ENCODE measurements around the gene ID2. TPM values are rescaled to one million over a fixed set of nuclear protein-coding genes. Genes with fewer than 3 reads are reported as not detected.
A peak's percentile ranks its signal among the peaks of the same experiment; 100 is the strongest.

Gene ID2
- total and polyA plus RNA-seq, 2 of the 13 experiments (the other 11 are each of a cell fraction or from before 2014, with no cell fraction given): 214 to 719 TPM

GRCh38 chr2:8681786-8682692 is at the start of gene ID2 (continued):
- TF ChIP-seq KDM2A (CRISPR knock-in tag; IDR thresholded peaks at IDR 0.05; ENCODE audit: borderline replicate concordance, low read depth) (peak; percentile 88), ZNF629 (CRISPR knock-in tag; conservative IDR thresholded peaks at IDR 0.05) (peak; percentile 49), ZNF138 (CRISPR knock-in tag; IDR thresholded peaks at IDR 0.05; ENCODE audit: low read depth) (0 out of 2 replicates have a peak, but pooled peaks have one; percentile 77), BCL6 (CRISPR knock-in tag; IDR thresholded peaks at IDR 0.05) (peak; percentile 91), SIN3A (IDR thresholded peaks at IDR 0.05; ENCODE audit: borderline replicate concordance, low read depth, low read length) (peak; percentile 99), HDAC6 (IDR thresholded peaks at IDR 0.05; ENCODE audit: low read depth, low read length) (no peak; the same call in none of the 2 replicates), ZNF253 (CRISPR knock-in tag; IDR thresholded peaks at IDR 0.05; ENCODE audit: borderline replicate concordance) (no peak), ZNF619 (CRISPR knock-in tag; IDR thresholded peaks at IDR 0.05) (peak; percentile 92), EZH2 (conservative IDR thresholded peaks at IDR 0.05; ENCODE audit: low read depth, low read length) (no peak), TFE3 (CRISPR knock-in tag; IDR thresholded peaks at IDR 0.05) (peak; percentile 69), CEBPB (IDR thresholded peaks at IDR 0.05; ENCODE audit: borderline replicate concordance, low read depth, low read length) (no peak), SIX4 (CRISPR knock-in tag; IDR thresholded peaks at IDR 0.05) (peak; percentile 69), SATB2 (CRISPR knock-in tag; IDR thresholded peaks at IDR 0.05) (peak; percentile 84; the same call in 1 of the 2 replicates), REPIN1 (CRISPR knock-in tag; IDR thresholded peaks at IDR 0.05; ENCODE audit: borderline replicate concordance, low read depth) (peak; percentile 92), TOPORS (CRISPR knock-in tag; IDR thresholded peaks at IDR 0.05) (peak; percentile 80; the same call in 1 of the 2 replicates), THAP9 (CRISPR knock-in tag; IDR thresholded peaks at IDR 0.05; ENCODE audit: borderline replicate concordance) (peak; percentile 74; the same call in 1 of the 2 replicates)

All from HepG2 (cell line).